ENCODE results near the gene ZNHIT2. TPM values are rescaled to one million over a fixed set of nuclear protein-coding genes. Genes with fewer than 3 reads are reported as not detected.
A peak's percentile ranks its signal among the peaks of the same experiment; 100 is the strongest.

ZNHIT2 gene
- polyA plus RNA-seq, 1 experiment = 4.6 TPM

- Histone ChIP-seq H3K36me3 (ENCODE audit: control insufficient read depth, insufficient read depth, low read length) (no peaks in the 10 kb centered on the region; the same call in none of the 2 replicates), H3K4me3 (ENCODE audit: low read depth, low read length) (no peak overlapping the region), H3K27me3 (ENCODE audit: control insufficient read depth, insufficient read depth, low read length) (no peaks in the 10 kb centered on the region)
- POLR2A ChIA-PET = no interaction called here
- no peak for TF ChIP-seq CTCF (IDR thresholded peaks at IDR 0.05; ENCODE audit: insufficient read depth, low read depth, low read length)
- CTCF ChIA-PET = interaction anchor here (1.1 to 3.4 kb wide), 4 partner anchors 9 to 17 kb away, joined by 3 to 30 read pairs (median 10); partner anchors contain the start of genes TM7SF2 and ZNHIT2
- no peak for DNase-seq (ENCODE audit: low read depth)
Measured at GRCh38 chr11:65102142-65103095, 15.1 kb downstream of the ZNHIT2 start.

GRCh38 chr11:65100674-65101350 lies 16.7 kb downstream of the ZNHIT2 start:
- Histone ChIP-seq H3K4me3 (ENCODE audit: low read depth, low read length) (no peak overlapping the region), H3K36me3 (ENCODE audit: control insufficient read depth, insufficient read depth, low read length) (no peaks in the 10 kb centered on the region; the same call in none of the 2 replicates), H3K27me3 (ENCODE audit: control insufficient read depth, insufficient read depth, low read length) (no peaks in the 10 kb centered on the region)
- ChIA-PET CTCF (interaction anchor here (1.0 to 11.9 kb wide), 4 partner anchors 10 to 17 kb away, joined by 3 to 152 read pairs (median 16); partner anchors contain the start of genes TM7SF2 and ZNHIT2), POLR2A (interaction anchor here (0.6 kb wide), 1 partner anchor 15 kb away, joined by 5 read pairs; no protein-coding TSS in a partner anchor)
- no peak for DNase-seq (ENCODE audit: low read depth)
- TF ChIP-seq CTCF (IDR thresholded peaks at IDR 0.05; ENCODE audit: insufficient read depth, low read depth, low read length) = 0 out of 2 replicates have a peak, but pooled peaks have one; percentile 8

GRCh38 chr11:65096926-65097325 lies 20.6 kb downstream of the ZNHIT2 start:
- no peaks in the 10 kb centered on the region; the same call in none of the 2 replicates for H3K36me3 ChIP-seq (ENCODE audit: control insufficient read depth, insufficient read depth, low read length)
- no peak for TF ChIP-seq CTCF (IDR thresholded peaks at IDR 0.05; ENCODE audit: insufficient read depth, low read depth, low read length)
- CTCF ChIA-PET = interaction anchor here (0.5 to 11.9 kb wide), 3 partner anchors 14 to 106 kb away, joined by 3 to 152 read pairs (median 3); partner anchors contain the start of gene TM7SF2

GRCh38 chr11:65095974-65096806 lies 21.3 kb downstream of the ZNHIT2 start, which contains the start of gene VPS51:
VPS51 (plus strand) TSS chr11:65096214; CDS start chr11:65096251, 37 bp downstream.
- no peaks in the 10 kb centered on the region for H3K27me3 ChIP-seq (ENCODE audit: control insufficient read depth, insufficient read depth, low read length)
- TF ChIP-seq CTCF (IDR thresholded peaks at IDR 0.05; ENCODE audit: insufficient read depth, low read depth, low read length) = no peak
- no peaks in the 10 kb centered on the region; the same call in none of the 2 replicates for H3K36me3 ChIP-seq (ENCODE audit: control insufficient read depth, insufficient read depth, low read length)
- H3K4me3 ChIP-seq (ENCODE audit: low read depth, low read length) = peak within 1 kb of the TSS; percentile 63
- DNase-seq (ENCODE audit: low read depth) = no peak
- CTCF ChIA-PET = interaction anchor here (11.9 kb wide), 1 partner anchor 14 kb away, joined by 152 read pairs; the partner anchor contains the start of gene TM7SF2
- POLR2A ChIA-PET = no interaction called here

More at GRCh38 chr11:65096926-65097325, 20.6 kb downstream of the ZNHIT2 start:
- POLR2A ChIA-PET = no interaction called here
- DNase-seq (ENCODE audit: low read depth) = no peak
- Histone ChIP-seq H3K27me3 (ENCODE audit: control insufficient read depth, insufficient read depth, low read length) (no peaks in the 10 kb centered on the region), H3K4me3 (ENCODE audit: low read depth, low read length) (peak overlapping the region; percentile 63)
